ENCODE data around the gene NID2.

The NID2 gene

DNA sequence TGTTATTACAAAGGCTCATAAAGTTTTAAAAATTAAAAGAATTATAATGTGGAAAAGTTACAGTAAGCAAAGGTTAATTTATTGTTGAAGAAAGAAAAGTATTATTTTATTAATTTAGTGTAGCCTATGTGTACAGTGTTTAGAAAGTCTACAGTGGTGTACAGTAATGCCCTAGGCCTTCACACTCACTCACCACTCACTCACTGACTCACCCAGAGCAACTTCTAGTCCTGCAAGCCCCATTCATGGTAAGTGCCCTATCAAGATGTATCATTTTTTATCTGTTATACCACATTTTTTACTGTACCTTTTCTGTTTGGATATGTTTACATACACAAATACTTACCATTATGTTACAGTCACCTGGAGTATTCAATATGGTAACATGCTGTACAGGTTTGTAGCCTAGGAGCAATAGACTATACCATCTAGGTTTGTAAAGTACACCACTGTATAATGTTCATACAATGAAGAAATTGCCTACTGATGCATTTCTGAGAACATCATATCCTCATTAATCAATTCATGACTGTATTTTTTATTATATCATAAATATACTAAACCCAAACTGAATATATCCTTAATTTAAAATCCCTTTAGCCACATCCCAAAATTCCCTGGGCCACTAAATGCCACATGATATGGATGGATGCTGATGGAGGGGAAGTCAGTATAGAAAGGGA is 43.6 kb upstream of the NID2 start:
- Histone ChIP-seq H3K23ac (ENCODE audit: low read depth, low read length, poor library complexity) (no peak overlapping the region), H3K27me3 (ENCODE audit: control insufficient read depth in 3 of 3, insufficient read depth in 3 of 3, low read depth in 1 of 3, low read length in 3 of 3) (no peaks in the 10 kb centered on the region), H4K91ac (ENCODE audit: low read depth, low read length, poor library complexity) (no peak overlapping the region), H2BK5ac (ENCODE audit: low read length) (no peak overlapping the region), H2BK15ac (ENCODE audit: low read length) (no peak overlapping the region), H3K18ac (ENCODE audit: low read length) (no peak overlapping the region), H3K79me1 (ENCODE audit: low read depth, low read length) (no peaks in the 10 kb centered on the region), H2BK12ac (ENCODE audit: low read length) (no peak overlapping the region), H2AFZ (ENCODE audit: low read length) (no peak overlapping the region), H3K9me3 (replicated peaks in 1 of 2; ENCODE audit: control insufficient read depth in 2 of 2, insufficient read depth in 1 of 2, low read depth in 1 of 2, low read length in 2 of 2) (no peaks in the 10 kb centered on the region), H3K4me1 (ENCODE audit: control insufficient read depth in 2 of 2, insufficient read depth in 1 of 2, low read depth in 1 of 2, low read length in 2 of 2) (peaks cover 12 to 16% of the 10 kb centered on the region in 2 donors), H4K8ac (ENCODE audit: low read depth, low read length) (no peak overlapping the region), H3K9ac (ENCODE audit: low read depth, low read length, poor library complexity) (no peak overlapping the region), H2BK120ac (ENCODE audit: low read depth, low read length) (no peak overlapping the region), H3K14ac (ENCODE audit: low read length) (no peak overlapping the region), H3K4me2 (ENCODE audit: insufficient read depth, low read length, poor library complexity, severe bottlenecking) (no peak overlapping the region), H3K36me3 (replicated peaks in 1 of 2; ENCODE audit: control insufficient read depth in 2 of 2, insufficient read depth in 2 of 2, low read length in 2 of 2) (no peaks in the 10 kb centered on the region), H3K4ac (ENCODE audit: low read length) (no peak overlapping the region), H3K27ac (replicated peaks; ENCODE audit: low read length) (no peak overlapping the region), H3K4me3 (ENCODE audit: low read length in 2 of 2) (no peak overlapping the region), H2AK5ac (ENCODE audit: low read depth, low read length) (no peak overlapping the region)
- DNase-seq (ENCODE audit: low spot score), result no peak

DNA sequence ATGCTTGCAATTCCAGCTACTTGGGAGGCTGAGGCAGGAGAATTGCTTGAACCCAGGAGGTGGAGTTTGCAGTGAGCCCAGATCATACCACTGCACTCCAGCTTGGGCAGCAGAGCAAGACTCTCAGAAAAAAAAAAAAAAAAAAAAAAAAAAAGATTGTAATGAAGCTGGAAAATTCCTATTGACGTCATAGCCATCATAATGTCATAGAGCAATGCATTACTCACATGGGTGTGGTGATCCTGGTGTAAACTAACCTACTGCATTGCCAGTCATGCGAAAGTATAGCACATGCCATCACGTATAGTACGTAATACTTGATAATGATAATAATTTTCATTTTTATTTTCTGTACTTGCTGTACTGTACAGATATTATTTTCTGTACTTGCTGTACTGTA is 42.7 kb upstream of the NID2 start:
- H3K4ac ChIP-seq (ENCODE audit: low read length), result no peak overlapping the region
- H3K18ac ChIP-seq (ENCODE audit: low read length), result no peak overlapping the region
- H3K79me1 ChIP-seq (ENCODE audit: low read depth, low read length), result no peaks in the 10 kb centered on the region
- H2BK120ac ChIP-seq (ENCODE audit: low read depth, low read length), result no peak overlapping the region
- no peak overlapping the region for H4K91ac ChIP-seq (ENCODE audit: low read depth, low read length, poor library complexity)
- no peak overlapping the region for H3K27ac ChIP-seq (replicated peaks; ENCODE audit: low read length)
- no peak overlapping the region for H2BK5ac ChIP-seq (ENCODE audit: low read length)
- no peak overlapping the region for H3K4me2 ChIP-seq (ENCODE audit: insufficient read depth, low read length, poor library complexity, severe bottlenecking)
- no peak overlapping the region for H3K23ac ChIP-seq (ENCODE audit: low read depth, low read length, poor library complexity)
- no peak overlapping the region for H3K14ac ChIP-seq (ENCODE audit: low read length)
- H4K8ac ChIP-seq (ENCODE audit: low read depth, low read length), result no peak overlapping the region
- H3K9me3 ChIP-seq (replicated peaks in 1 of 2; ENCODE audit: control insufficient read depth in 2 of 2, insufficient read depth in 1 of 2, low read depth in 1 of 2, low read length in 2 of 2), result no peaks in the 10 kb centered on the region
- no peak overlapping the region for H2AK5ac ChIP-seq (ENCODE audit: low read depth, low read length)
- H2AFZ ChIP-seq (ENCODE audit: low read length), result no peak overlapping the region
- no peaks in the 10 kb centered on the region for H3K27me3 ChIP-seq (ENCODE audit: control insufficient read depth in 3 of 3, insufficient read depth in 3 of 3, low read depth in 1 of 3, low read length in 3 of 3)
- no peak overlapping the region for H3K4me3 ChIP-seq (ENCODE audit: low read length in 2 of 2)
- no peak overlapping the region for H2BK12ac ChIP-seq (ENCODE audit: low read length)
- WGBS, 2 donors (ENCODE audit: extremely low coverage in 2 of 2, insufficient read length in 2 of 2, insufficient replicate concordance in 1 of 2), result no CpG with 5 or more reads among the region's 4 CpGs
- DNase-seq (ENCODE audit: low spot score), result no peak
- no peaks in the 10 kb centered on the region for H3K36me3 ChIP-seq (replicated peaks in 1 of 2; ENCODE audit: control insufficient read depth in 2 of 2, insufficient read depth in 2 of 2, low read length in 2 of 2)
- peaks cover 12 to 13% of the 10 kb centered on the region in 2 donors for H3K4me1 ChIP-seq (ENCODE audit: control insufficient read depth in 2 of 2, insufficient read depth in 1 of 2, low read depth in 1 of 2, low read length in 2 of 2)
- no peak overlapping the region for H3K9ac ChIP-seq (ENCODE audit: low read depth, low read length, poor library complexity)
- no peak overlapping the region for H2BK15ac ChIP-seq (ENCODE audit: low read length)

DNA sequence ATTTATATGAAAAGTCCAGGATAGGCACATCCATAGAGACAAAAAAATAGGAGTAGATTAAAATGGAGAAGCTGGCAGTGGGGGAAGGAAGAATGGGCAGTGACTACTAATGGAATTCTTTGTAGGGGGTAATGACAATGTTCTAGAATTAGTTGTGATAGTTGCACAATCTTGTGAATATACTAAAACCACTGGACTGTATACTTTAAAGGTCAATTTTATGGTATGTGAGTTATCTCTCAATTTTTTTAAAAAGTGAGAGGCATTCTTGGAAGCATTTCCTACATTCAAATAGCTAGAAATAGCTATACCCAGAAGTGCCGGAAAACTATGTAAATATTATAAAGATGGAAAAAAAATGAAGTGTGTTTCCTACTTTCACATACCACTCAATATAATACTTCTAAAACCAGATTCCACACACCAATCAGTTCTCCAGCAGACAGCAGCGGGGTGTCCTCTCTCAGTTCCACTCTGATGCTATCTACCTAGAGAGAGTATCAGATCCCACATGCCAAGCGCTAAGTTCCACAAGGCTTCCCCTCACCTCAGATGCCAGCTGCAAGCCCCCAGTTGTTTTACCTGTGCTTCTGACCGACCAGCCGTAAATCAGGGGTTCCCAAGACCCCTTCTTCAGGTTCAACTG is 41.7 kb upstream of the NID2 start:
- H3K23ac ChIP-seq (ENCODE audit: low read depth, low read length, poor library complexity), result no peak overlapping the region
- no peak overlapping the region for H2BK120ac ChIP-seq (ENCODE audit: low read depth, low read length)

DNA sequence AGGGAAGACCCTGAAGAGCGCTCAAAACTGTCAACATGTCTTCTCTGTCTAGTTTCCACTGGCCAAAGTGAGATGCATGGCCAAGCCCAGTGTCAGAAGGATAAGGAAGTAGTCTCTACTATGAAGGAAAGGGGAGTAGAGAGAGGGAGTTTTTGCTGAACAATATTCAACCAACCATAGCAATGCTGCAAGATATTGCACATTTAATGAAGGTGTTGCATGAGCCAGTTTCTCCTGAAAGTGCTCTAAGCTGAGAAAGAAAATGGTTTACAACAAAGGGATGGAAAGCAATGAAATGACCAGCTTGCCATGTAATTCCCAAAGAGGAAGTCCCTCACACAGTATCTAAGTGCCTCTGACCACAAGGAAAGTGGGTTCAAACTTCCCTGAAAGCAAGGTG is 40.0 kb upstream of the NID2 start:
- no peak overlapping the region for H3K23ac ChIP-seq (ENCODE audit: low read depth, low read length, poor library complexity)
- no CpG with 5 or more reads among the region's 1 CpG for WGBS, 2 donors (ENCODE audit: extremely low coverage in 2 of 2, insufficient read length in 2 of 2, insufficient replicate concordance in 1 of 2)

More for the DNA sequence above, 41.7 kb upstream of the NID2 start:
- H3K27me3 ChIP-seq (ENCODE audit: control insufficient read depth in 3 of 3, insufficient read depth in 3 of 3, low read depth in 1 of 3, low read length in 3 of 3), result no peaks in the 10 kb centered on the region
- no peak overlapping the region for H3K4me3 ChIP-seq (ENCODE audit: low read length in 2 of 2)
- H3K4me2 ChIP-seq (ENCODE audit: insufficient read depth, low read length, poor library complexity, severe bottlenecking), result no peak overlapping the region
- H3K9ac ChIP-seq (ENCODE audit: low read depth, low read length, poor library complexity), result no peak overlapping the region
- no peak overlapping the region for H4K8ac ChIP-seq (ENCODE audit: low read depth, low read length)
- H3K4me1 ChIP-seq (ENCODE audit: control insufficient read depth in 2 of 2, insufficient read depth in 1 of 2, low read depth in 1 of 2, low read length in 2 of 2), result peaks cover 3 to 4% of the 10 kb centered on the region in 2 donors
- H3K4ac ChIP-seq (ENCODE audit: low read length), result no peak overlapping the region
- no peak overlapping the region for H3K18ac ChIP-seq (ENCODE audit: low read length)
- H3K27ac ChIP-seq (replicated peaks; ENCODE audit: low read length), result no peak overlapping the region
- no peak overlapping the region for H2BK5ac ChIP-seq (ENCODE audit: low read length)
- H3K9me3 ChIP-seq (replicated peaks in 1 of 2; ENCODE audit: control insufficient read depth in 2 of 2, insufficient read depth in 1 of 2, low read depth in 1 of 2, low read length in 2 of 2), result no peaks in the 10 kb centered on the region
- H3K14ac ChIP-seq (ENCODE audit: low read length), result no peak overlapping the region
- DNase-seq (ENCODE audit: low spot score), result no peak
- H3K36me3 ChIP-seq (replicated peaks in 1 of 2; ENCODE audit: control insufficient read depth in 2 of 2, insufficient read depth in 2 of 2, low read length in 2 of 2), result no peaks in the 10 kb centered on the region
- H2AFZ ChIP-seq (ENCODE audit: low read length), result no peak overlapping the region
- no peak overlapping the region for H2BK15ac ChIP-seq (ENCODE audit: low read length)
- H4K91ac ChIP-seq (ENCODE audit: low read depth, low read length, poor library complexity), result no peak overlapping the region
- H2BK12ac ChIP-seq (ENCODE audit: low read length), result no peak overlapping the region
- WGBS, 2 donors (ENCODE audit: extremely low coverage in 2 of 2, insufficient read length in 2 of 2, insufficient replicate concordance in 1 of 2), result no CpG with 5 or more reads among the region's 5 CpGs
- no peaks in the 10 kb centered on the region for H3K79me1 ChIP-seq (ENCODE audit: low read depth, low read length)
- no peak overlapping the region for H2AK5ac ChIP-seq (ENCODE audit: low read depth, low read length)

More for the DNA sequence above, 40.0 kb upstream of the NID2 start:
- H3K4ac ChIP-seq (ENCODE audit: low read length), result no peak overlapping the region
- H3K4me2 ChIP-seq (ENCODE audit: insufficient read depth, low read length, poor library complexity, severe bottlenecking), result no peak overlapping the region
- no peak overlapping the region for H3K9ac ChIP-seq (ENCODE audit: low read depth, low read length, poor library complexity)
- H3K4me3 ChIP-seq (ENCODE audit: low read length in 2 of 2), result no peak overlapping the region
- no peaks in the 10 kb centered on the region for H3K27me3 ChIP-seq (ENCODE audit: control insufficient read depth in 3 of 3, insufficient read depth in 3 of 3, low read depth in 1 of 3, low read length in 3 of 3)
- H2BK120ac ChIP-seq (ENCODE audit: low read depth, low read length), result no peak overlapping the region
- no peak overlapping the region for H2AK5ac ChIP-seq (ENCODE audit: low read depth, low read length)
- no peak overlapping the region for H2BK15ac ChIP-seq (ENCODE audit: low read length)
- H2BK12ac ChIP-seq (ENCODE audit: low read length), result no peak overlapping the region
- H3K27ac ChIP-seq (replicated peaks; ENCODE audit: low read length), result no peak overlapping the region
- H3K79me1 ChIP-seq (ENCODE audit: low read depth, low read length), result no peaks in the 10 kb centered on the region
- H3K36me3 ChIP-seq (replicated peaks in 1 of 2; ENCODE audit: control insufficient read depth in 2 of 2, insufficient read depth in 2 of 2, low read length in 2 of 2), result no peaks in the 10 kb centered on the region
- H4K91ac ChIP-seq (ENCODE audit: low read depth, low read length, poor library complexity), result no peak overlapping the region
- H2BK5ac ChIP-seq (ENCODE audit: low read length), result no peak overlapping the region
- H2AFZ ChIP-seq (ENCODE audit: low read length), result no peak overlapping the region
- no peaks in the 10 kb centered on the region for H3K9me3 ChIP-seq (replicated peaks in 1 of 2; ENCODE audit: control insufficient read depth in 2 of 2, insufficient read depth in 1 of 2, low read depth in 1 of 2, low read length in 2 of 2)
- H3K18ac ChIP-seq (ENCODE audit: low read length), result no peak overlapping the region
- H3K14ac ChIP-seq (ENCODE audit: low read length), result no peak overlapping the region
- no peaks in the 10 kb centered on the region for H3K4me1 ChIP-seq (ENCODE audit: control insufficient read depth in 2 of 2, insufficient read depth in 1 of 2, low read depth in 1 of 2, low read length in 2 of 2)
- H4K8ac ChIP-seq (ENCODE audit: low read depth, low read length), result no peak overlapping the region
- DNase-seq (ENCODE audit: low spot score), result no peak

Data from neuronal stem cell (in vitro differentiated cells).